Measurements from ENCODE around the gene COX5B. TPM values are rescaled to one million over a fixed set of nuclear protein-coding genes. Genes with fewer than 3 reads are reported as not detected.

COX5B gene
- total and polyA plus RNA-seq, 9 of the 15 experiments (the other 6 are each of a cell fraction or from before 2014, with no cell fraction given) = 154 to 1,424 (median 487) TPM

DNA sequence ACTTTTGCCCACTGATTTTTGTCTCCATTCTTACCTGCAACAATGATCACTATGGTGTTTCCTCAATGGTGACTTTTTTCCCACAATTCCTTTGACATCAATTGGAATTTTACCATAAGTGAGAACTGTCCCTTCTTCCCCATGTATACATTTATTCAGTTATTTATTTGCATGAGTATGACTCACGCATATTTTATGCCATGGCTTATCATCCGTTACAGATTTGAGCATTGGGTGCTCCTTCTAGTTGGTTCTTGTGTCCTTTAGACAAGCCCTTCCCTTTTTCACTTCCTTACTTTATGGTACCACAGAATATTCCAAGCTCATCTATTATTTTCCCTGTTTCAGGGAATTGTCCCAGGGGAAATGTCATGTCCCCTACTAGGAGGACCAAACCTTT, 7.6 kb downstream of the COX5B start:
- Histone ChIP-seq H3K79me2 (ENCODE audit: control insufficient read depth, insufficient read depth, low read length) (no peaks in the 10 kb centered on the region), H3K4me3 (no peak overlapping the region), H3K4me1 (replicated peaks in 1 of 2; ENCODE audit: control insufficient read depth in 2 of 2, insufficient read depth in 2 of 2, low read length in 2 of 2) (peaks cover 0 to 21% of the 10 kb centered on the region in 2 experiments; a peak in 4 of 5 replicates), H4K20me1 (replicated peaks; ENCODE audit: control insufficient read depth, insufficient read depth, low read length) (no peaks in the 10 kb centered on the region), H2AFZ (ENCODE audit: low read depth, low read length) (no peak overlapping the region), H3K27me3 (ENCODE audit: control insufficient read depth in 2 of 2, insufficient read depth in 2 of 2, low read length in 2 of 2) (no peaks in the 10 kb centered on the region), H3K4me2 (ENCODE audit: insufficient read depth, low read length) (no peak overlapping the region), H3K36me3 (ENCODE audit: control insufficient read depth, insufficient read depth, low read length) (peaks cover 48% of the 10 kb centered on the region; the same call in 2 of the 3 replicates), H3K9me3 (replicated peaks; ENCODE audit: control insufficient read depth, insufficient read depth, low read depth, low read length) (no peaks in the 10 kb centered on the region), H3K27ac (ENCODE audit: extremely low read depth, low read depth, low read length) (no peak overlapping the region), H3K9ac (ENCODE audit: insufficient read depth in 1 of 2, low read depth in 2 of 2, low read length in 2 of 2) (no peak overlapping the region), H3K9me1 (ENCODE audit: control insufficient read depth, insufficient read depth, low read length) (peaks cover 2% of the 10 kb centered on the region)
- WGBS (ENCODE audit: insufficient coverage, low coverage, missing lambda C conversion rate) = 75% methylated on average over 2 of the region's 2 CpGs
- no peak for DNase-seq (ENCODE audit: extremely low read depth in 1 of 4, low spot score in 3 of 4)
- in situ Hi-C loops (cut with MboI) (no loop called here), intact Hi-C loops (cut with micrococcal nuclease) (no loop called here)
- no peak for FAIRE-seq
- POLR2A ChIA-PET = interaction anchor here (3.3 to 11.8 kb wide), 2 partner anchors 7 to 11 kb away, joined by 25 to 135 read pairs; partner anchors contain the start of genes ACTR1B and COX5B
- TF ChIP-seq TRIM24 (IDR thresholded peaks at IDR 0.05) (no peak), SIN3A (IDR thresholded peaks at IDR 0.05; ENCODE audit: borderline replicate concordance in 2 of 2, control insufficient read depth in 1 of 2, low read depth in 2 of 2, low read length in 2 of 2) (no peak), POLR2AphosphoS2 (IDR thresholded peaks at IDR 0.05; ENCODE audit: low read length) (peak; percentile 20; the same call in 1 of the 2 replicates), EGR1 (conservative IDR thresholded peaks at IDR 0.05) (no peak), AFF1 (IDR thresholded peaks at IDR 0.05; ENCODE audit: low read depth in 1 of 2, partially characterized antibody in 2 of 2) (no peak), ELK3 (CRISPR knock-in tag; IDR thresholded peaks at IDR 0.05) (no peak), HMBOX1 (IDR thresholded peaks at IDR 0.05) (no peak)
- TF ChIP-seq, protein P1, sequence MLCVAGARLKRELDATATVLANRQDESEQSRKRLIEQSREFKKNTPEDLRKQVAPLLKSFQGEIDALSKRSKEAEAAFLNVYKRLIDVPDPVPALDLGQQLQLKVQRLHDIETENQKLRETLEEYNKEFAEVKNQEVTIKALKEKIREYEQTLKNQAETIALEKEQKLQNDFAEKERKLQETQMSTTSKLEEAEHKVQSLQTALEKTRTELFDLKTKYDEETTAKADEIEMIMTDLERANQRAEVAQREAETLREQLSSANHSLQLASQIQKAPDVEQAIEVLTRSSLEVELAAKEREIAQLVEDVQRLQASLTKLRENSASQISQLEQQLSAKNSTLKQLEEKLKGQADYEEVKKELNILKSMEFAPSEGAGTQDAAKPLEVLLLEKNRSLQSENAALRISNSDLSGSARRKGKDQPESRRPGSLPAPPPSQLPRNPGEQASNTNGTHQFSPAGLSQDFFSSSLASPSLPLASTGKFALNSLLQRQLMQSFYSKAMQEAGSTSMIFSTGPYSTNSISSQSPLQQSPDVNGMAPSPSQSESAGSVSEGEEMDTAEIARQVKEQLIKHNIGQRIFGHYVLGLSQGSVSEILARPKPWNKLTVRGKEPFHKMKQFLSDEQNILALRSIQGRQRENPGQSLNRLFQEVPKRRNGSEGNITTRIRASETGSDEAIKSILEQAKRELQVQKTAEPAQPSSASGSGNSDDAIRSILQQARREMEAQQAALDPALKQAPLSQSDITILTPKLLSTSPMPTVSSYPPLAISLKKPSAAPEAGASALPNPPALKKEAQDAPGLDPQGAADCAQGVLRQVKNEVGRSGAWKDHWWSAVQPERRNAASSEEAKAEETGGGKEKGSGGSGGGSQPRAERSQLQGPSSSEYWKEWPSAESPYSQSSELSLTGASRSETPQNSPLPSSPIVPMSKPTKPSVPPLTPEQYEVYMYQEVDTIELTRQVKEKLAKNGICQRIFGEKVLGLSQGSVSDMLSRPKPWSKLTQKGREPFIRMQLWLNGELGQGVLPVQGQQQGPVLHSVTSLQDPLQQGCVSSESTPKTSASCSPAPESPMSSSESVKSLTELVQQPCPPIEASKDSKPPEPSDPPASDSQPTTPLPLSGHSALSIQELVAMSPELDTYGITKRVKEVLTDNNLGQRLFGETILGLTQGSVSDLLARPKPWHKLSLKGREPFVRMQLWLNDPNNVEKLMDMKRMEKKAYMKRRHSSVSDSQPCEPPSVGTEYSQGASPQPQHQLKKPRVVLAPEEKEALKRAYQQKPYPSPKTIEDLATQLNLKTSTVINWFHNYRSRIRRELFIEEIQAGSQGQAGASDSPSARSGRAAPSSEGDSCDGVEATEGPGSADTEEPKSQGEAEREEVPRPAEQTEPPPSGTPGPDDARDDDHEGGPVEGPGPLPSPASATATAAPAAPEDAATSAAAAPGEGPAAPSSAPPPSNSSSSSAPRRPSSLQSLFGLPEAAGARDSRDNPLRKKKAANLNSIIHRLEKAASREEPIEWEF (CRISPR knock-in tag; IDR thresholded peaks at IDR 0.05) = no peak
- BruUV-seq (replicated peaks) = no TSS peak
- CTCF ChIA-PET (ENCODE audit: low intra/inter-chr PET ratio) = no interaction called here
- no peak for ATAC-seq

Data from K562 (cell line).